ENCODE data around the gene EFHC1. TPM values are rescaled to one million over a fixed set of nuclear protein-coding genes. Genes with fewer than 3 reads are reported as not detected.
A peak's percentile ranks its signal among the peaks of the same experiment; 100 is the strongest.

EFHC1 gene
- total and polyA plus RNA-seq, 2 experiments from 2014 or later: 17.4 to 18.3 TPM

GRCh38 chr6:52564856-52565255, 144.7 kb downstream of the EFHC1 start:
- Histone ChIP-seq H4K20me1 (ENCODE audit: insufficient read depth, poor library complexity, severe bottlenecking) (no peaks in the 10 kb centered on the region), H3K9me2 (replicated peaks; ENCODE audit: insufficient read depth) (no peaks in the 10 kb centered on the region), H3K9me3 (ENCODE audit: low read depth) (no peaks in the 10 kb centered on the region), H3K4me1 (ENCODE audit: insufficient read depth) (peaks cover 34% of the 10 kb centered on the region), H3K4me3 (no peak overlapping the region), H3K4me2 (peak overlapping the region; percentile 44), H2AFZ (no peak overlapping the region), H3K27me3 (no peaks in the 10 kb centered on the region), H3K27ac (peak overlapping the region; percentile 41), H3K36me3 (replicated peaks; ENCODE audit: insufficient read depth, low read depth) (no peaks in the 10 kb centered on the region), H3K79me2 (peaks cover 97% of the 10 kb centered on the region)
- TF ChIP-seq EZH2phosphoT487 (IDR thresholded peaks at IDR 0.05; ENCODE audit: low read depth, severe bottlenecking, unreplicated experiment): no peak
- TF ChIP-seq CTCF (IDR thresholded peaks at IDR 0.05; ENCODE audit: poor library complexity): no peak
- TF ChIP-seq EZH2 (IDR thresholded peaks at IDR 0.05; ENCODE audit: borderline replicate concordance): no peak
- peak; percentile 52 for DNase-seq (ENCODE audit: low spot score)
- 67% methylated on average over 3 of the region's 3 CpGs for WGBS (ENCODE audit: low lambda C conversion rate, missing lambda C conversion rate)

GRCh38 chr6:52566201-52566600, 146.1 kb downstream of the EFHC1 start:
- H3K9me3 ChIP-seq (ENCODE audit: low read depth): no peaks in the 10 kb centered on the region
- no peak for DNase-seq (ENCODE audit: low spot score)
- no peak for TF ChIP-seq EZH2 (IDR thresholded peaks at IDR 0.05; ENCODE audit: borderline replicate concordance)
- TF ChIP-seq CTCF (IDR thresholded peaks at IDR 0.05; ENCODE audit: poor library complexity): no peak
- no peak for TF ChIP-seq EZH2phosphoT487 (IDR thresholded peaks at IDR 0.05; ENCODE audit: low read depth, severe bottlenecking, unreplicated experiment)
- H2AFZ ChIP-seq: no peak overlapping the region
- no peaks in the 10 kb centered on the region for H3K27me3 ChIP-seq
- peak overlapping the region; percentile 47 for H3K27ac ChIP-seq
- H3K4me2 ChIP-seq: no peak overlapping the region
- H4K20me1 ChIP-seq (ENCODE audit: insufficient read depth, poor library complexity, severe bottlenecking): peaks cover 1% of the 10 kb centered on the region
- no peaks in the 10 kb centered on the region for H3K9me2 ChIP-seq (replicated peaks; ENCODE audit: insufficient read depth)
- H3K79me2 ChIP-seq: peaks cover 97% of the 10 kb centered on the region
- H3K4me1 ChIP-seq (ENCODE audit: insufficient read depth): peaks cover 47% of the 10 kb centered on the region
- no peaks in the 10 kb centered on the region for H3K36me3 ChIP-seq (replicated peaks; ENCODE audit: insufficient read depth, low read depth)
- no peak overlapping the region for H3K4me3 ChIP-seq
- 83% methylated on average over 2 of the region's 2 CpGs for WGBS (ENCODE audit: low lambda C conversion rate, missing lambda C conversion rate)

- Histone ChIP-seq H3K4me3 (no peak overlapping the region), H3K36me3 (replicated peaks; ENCODE audit: insufficient read depth, low read depth) (no peaks in the 10 kb centered on the region), H3K27ac (peak overlapping the region; percentile 66), H2AFZ (no peak overlapping the region), H3K79me2 (peaks cover 97% of the 10 kb centered on the region), H3K9me3 (ENCODE audit: low read depth) (no peaks in the 10 kb centered on the region), H3K27me3 (no peaks in the 10 kb centered on the region), H3K9me2 (replicated peaks; ENCODE audit: insufficient read depth) (no peaks in the 10 kb centered on the region), H3K4me2 (no peak overlapping the region), H4K20me1 (ENCODE audit: insufficient read depth, poor library complexity, severe bottlenecking) (peaks cover 6% of the 10 kb centered on the region), H3K4me1 (ENCODE audit: insufficient read depth) (peaks cover 51% of the 10 kb centered on the region)
- DNase-seq (ENCODE audit: low spot score): peak; percentile 36
- WGBS (ENCODE audit: low lambda C conversion rate, missing lambda C conversion rate): 36% methylated on average over 3 of the region's 3 CpGs
- TF ChIP-seq EZH2phosphoT487 (IDR thresholded peaks at IDR 0.05; ENCODE audit: low read depth, severe bottlenecking, unreplicated experiment): no peak
- TF ChIP-seq EZH2 (IDR thresholded peaks at IDR 0.05; ENCODE audit: borderline replicate concordance): no peak
- no peak for TF ChIP-seq CTCF (IDR thresholded peaks at IDR 0.05; ENCODE audit: poor library complexity)
These were observed 146.7 kb downstream of the EFHC1 start for GRCh38 chr6:52566853-52567279.

GRCh38 chr6:52568320-52568719, 148.2 kb downstream of the EFHC1 start:
- no peaks in the 10 kb centered on the region for H3K9me3 ChIP-seq (ENCODE audit: low read depth)
- no peaks in the 10 kb centered on the region for H3K9me2 ChIP-seq (replicated peaks; ENCODE audit: insufficient read depth)
- H2AFZ ChIP-seq: no peak overlapping the region
- H3K27ac ChIP-seq: peak overlapping the region; percentile 4
- H3K36me3 ChIP-seq (replicated peaks; ENCODE audit: insufficient read depth, low read depth): no peaks in the 10 kb centered on the region
- 90% methylated on average over 4 of the region's 4 CpGs for WGBS (ENCODE audit: low lambda C conversion rate, missing lambda C conversion rate)
- peaks cover 59% of the 10 kb centered on the region for H3K4me1 ChIP-seq (ENCODE audit: insufficient read depth)
- no peak for TF ChIP-seq EZH2 (IDR thresholded peaks at IDR 0.05; ENCODE audit: borderline replicate concordance)
- TF ChIP-seq EZH2phosphoT487 (IDR thresholded peaks at IDR 0.05; ENCODE audit: low read depth, severe bottlenecking, unreplicated experiment): no peak
- TF ChIP-seq CTCF (IDR thresholded peaks at IDR 0.05; ENCODE audit: poor library complexity): no peak
- H4K20me1 ChIP-seq (ENCODE audit: insufficient read depth, poor library complexity, severe bottlenecking): peaks cover 6% of the 10 kb centered on the region
- H3K79me2 ChIP-seq: peaks cover 97% of the 10 kb centered on the region
- DNase-seq (ENCODE audit: low spot score): no peak
- H3K27me3 ChIP-seq: no peaks in the 10 kb centered on the region
- no peak overlapping the region for H3K4me3 ChIP-seq
- H3K4me2 ChIP-seq: no peak overlapping the region
